ENCODE data around the gene HIVEP3.
"Not testable (repeated sequence)": the region's sequence is repeated elsewhere in the genome, so short reads cannot be mapped to it uniquely, and the experiment has no call there.

The HIVEP3 gene

GRCh38 chr1:41943717-41944116 lies 25.0 kb upstream of the HIVEP3 start:
- H3K9me3 ChIP-seq (ENCODE audit: control insufficient read depth, low read length), result no peaks in the 10 kb centered on the region
- no peak overlapping the region for H3K4me3 ChIP-seq (ENCODE audit: low read length)
- H3K36me3 ChIP-seq (ENCODE audit: control insufficient read depth, insufficient read depth, low read length), result no peaks in the 10 kb centered on the region

GRCh38 chr1:41942278-41942677 lies 23.6 kb upstream of the HIVEP3 start:
- H3K9me3 ChIP-seq (ENCODE audit: control insufficient read depth, low read length), result no peaks in the 10 kb centered on the region
- H3K27me3 ChIP-seq (ENCODE audit: control insufficient read depth, insufficient read depth, low read length), result no peaks in the 10 kb centered on the region
- no peaks in the 10 kb centered on the region for H3K4me1 ChIP-seq (ENCODE audit: control insufficient read depth, insufficient read depth, low read length)
- H3K36me3 ChIP-seq (ENCODE audit: control insufficient read depth, insufficient read depth, low read length), result no peaks in the 10 kb centered on the region
- H3K4me3 ChIP-seq (ENCODE audit: low read length), result no peak overlapping the region
- H3K9ac ChIP-seq (ENCODE audit: low read length), result no peak overlapping the region

More at GRCh38 chr1:41943717-41944116, 25.0 kb upstream of the HIVEP3 start:
- Histone ChIP-seq H3K4me1 (ENCODE audit: control insufficient read depth, insufficient read depth, low read length) (no peaks in the 10 kb centered on the region), H3K9ac (ENCODE audit: low read length) (no peak overlapping the region), H3K27me3 (ENCODE audit: control insufficient read depth, insufficient read depth, low read length) (no peaks in the 10 kb centered on the region)

GRCh38 chr1:41941381-41941780 lies 22.7 kb upstream of the HIVEP3 start:
- Histone ChIP-seq H3K9ac (ENCODE audit: low read length) (no peak overlapping the region), H3K27me3 (ENCODE audit: control insufficient read depth, insufficient read depth, low read length) (no peaks in the 10 kb centered on the region), H3K9me3 (ENCODE audit: control insufficient read depth, low read length) (no peaks in the 10 kb centered on the region), H3K4me3 (ENCODE audit: low read length) (no peak overlapping the region), H3K4me1 (ENCODE audit: control insufficient read depth, insufficient read depth, low read length) (no peaks in the 10 kb centered on the region), H3K36me3 (ENCODE audit: control insufficient read depth, insufficient read depth, low read length) (no peaks in the 10 kb centered on the region)

GRCh38 chr1:41939194-41939593 lies 20.5 kb upstream of the HIVEP3 start:
- H3K9me3 ChIP-seq (ENCODE audit: control insufficient read depth, low read length), result no peaks in the 10 kb centered on the region
- no peaks in the 10 kb centered on the region for H3K4me1 ChIP-seq (ENCODE audit: control insufficient read depth, insufficient read depth, low read length)
- H3K27me3 ChIP-seq (ENCODE audit: control insufficient read depth, insufficient read depth, low read length), result no peaks in the 10 kb centered on the region
- no peak overlapping the region for H3K4me3 ChIP-seq (ENCODE audit: low read length)
- no peaks in the 10 kb centered on the region for H3K36me3 ChIP-seq (ENCODE audit: control insufficient read depth, insufficient read depth, low read length)
- no peak overlapping the region for H3K9ac ChIP-seq (ENCODE audit: low read length)

GRCh38 chr1:41936107-41936506 lies 17.4 kb upstream of the HIVEP3 start:
- no peaks in the 10 kb centered on the region for H3K4me1 ChIP-seq (ENCODE audit: control insufficient read depth, insufficient read depth, low read length)
- no peaks in the 10 kb centered on the region for H3K36me3 ChIP-seq (ENCODE audit: control insufficient read depth, insufficient read depth, low read length)
- H3K4me3 ChIP-seq (ENCODE audit: low read length), result no peak overlapping the region
- H3K9ac ChIP-seq (ENCODE audit: low read length), result no peak overlapping the region
- H3K27me3 ChIP-seq (ENCODE audit: control insufficient read depth, insufficient read depth, low read length), result no peaks in the 10 kb centered on the region
- H3K9me3 ChIP-seq (ENCODE audit: control insufficient read depth, low read length), result no peaks in the 10 kb centered on the region

GRCh38 chr1:41935226-41935625 lies 16.5 kb upstream of the HIVEP3 start:
- no peaks in the 10 kb centered on the region for H3K4me1 ChIP-seq (ENCODE audit: control insufficient read depth, insufficient read depth, low read length)
- no peaks in the 10 kb centered on the region for H3K27me3 ChIP-seq (ENCODE audit: control insufficient read depth, insufficient read depth, low read length)
- H3K9me3 ChIP-seq (ENCODE audit: control insufficient read depth, low read length), result no peaks in the 10 kb centered on the region
- H3K9ac ChIP-seq (ENCODE audit: low read length), result no peak overlapping the region
- H3K36me3 ChIP-seq (ENCODE audit: control insufficient read depth, insufficient read depth, low read length), result no peaks in the 10 kb centered on the region
- no peak overlapping the region for H3K4me3 ChIP-seq (ENCODE audit: low read length)

GRCh38 chr1:41933106-41933505 lies 14.4 kb upstream of the HIVEP3 start:
- Histone ChIP-seq H3K4me1 (ENCODE audit: control insufficient read depth, insufficient read depth, low read length) (no peaks in the 10 kb centered on the region), H3K27me3 (ENCODE audit: control insufficient read depth, insufficient read depth, low read length) (no peaks in the 10 kb centered on the region), H3K9ac (ENCODE audit: low read length) (no peak overlapping the region), H3K4me3 (ENCODE audit: low read length) (no peak overlapping the region), H3K36me3 (ENCODE audit: control insufficient read depth, insufficient read depth, low read length) (no peaks in the 10 kb centered on the region), H3K9me3 (ENCODE audit: control insufficient read depth, low read length) (no peaks in the 10 kb centered on the region)

GRCh38 chr1:41931578-41931977 lies 12.9 kb upstream of the HIVEP3 start:
- H3K27me3 ChIP-seq (ENCODE audit: control insufficient read depth, insufficient read depth, low read length), result no peaks in the 10 kb centered on the region
- no peaks in the 10 kb centered on the region for H3K9me3 ChIP-seq (ENCODE audit: control insufficient read depth, low read length)
- peaks cover 8% of the 10 kb centered on the region for H3K4me1 ChIP-seq (ENCODE audit: control insufficient read depth, insufficient read depth, low read length)
- no peak overlapping the region for H3K9ac ChIP-seq (ENCODE audit: low read length)
- no peaks in the 10 kb centered on the region for H3K36me3 ChIP-seq (ENCODE audit: control insufficient read depth, insufficient read depth, low read length)
- H3K4me3 ChIP-seq (ENCODE audit: low read length), result no peak overlapping the region

GRCh38 chr1:41927118-41927517 lies 8.4 kb upstream of the HIVEP3 start:
- H3K9me3 ChIP-seq (ENCODE audit: control insufficient read depth, low read length), result no peaks in the 10 kb centered on the region
- H3K4me1 ChIP-seq (ENCODE audit: control insufficient read depth, insufficient read depth, low read length), result peaks cover 8% of the 10 kb centered on the region
- no peaks in the 10 kb centered on the region for H3K36me3 ChIP-seq (ENCODE audit: control insufficient read depth, insufficient read depth, low read length)
- no peak overlapping the region for H3K4me3 ChIP-seq (ENCODE audit: low read length)
- H3K9ac ChIP-seq (ENCODE audit: low read length), result no peak overlapping the region
- H3K27me3 ChIP-seq (ENCODE audit: control insufficient read depth, insufficient read depth, low read length), result no peaks in the 10 kb centered on the region

- no peak overlapping the region for H3K9ac ChIP-seq (ENCODE audit: low read length)
- peaks cover 8% of the 10 kb centered on the region for H3K4me1 ChIP-seq (ENCODE audit: control insufficient read depth, insufficient read depth, low read length)
- H3K4me3 ChIP-seq (ENCODE audit: low read length), result no peak overlapping the region
- H3K36me3 ChIP-seq (ENCODE audit: control insufficient read depth, insufficient read depth, low read length), result no peaks in the 10 kb centered on the region
- H3K27me3 ChIP-seq (ENCODE audit: control insufficient read depth, insufficient read depth, low read length), result no peaks in the 10 kb centered on the region
- no peaks in the 10 kb centered on the region for H3K9me3 ChIP-seq (ENCODE audit: control insufficient read depth, low read length)
Measured at GRCh38 chr1:41925712-41926111, 7.0 kb upstream of the HIVEP3 start.

- Histone ChIP-seq H3K9me3 (ENCODE audit: control insufficient read depth, low read length) (no peaks in the 10 kb centered on the region), H3K4me1 (ENCODE audit: control insufficient read depth, insufficient read depth, low read length) (peaks cover 12% of the 10 kb centered on the region), H3K9ac (ENCODE audit: low read length) (no peak overlapping the region), H3K36me3 (ENCODE audit: control insufficient read depth, insufficient read depth, low read length) (no peaks in the 10 kb centered on the region), H3K27me3 (ENCODE audit: control insufficient read depth, insufficient read depth, low read length) (no peaks in the 10 kb centered on the region), H3K4me3 (ENCODE audit: low read length) (no peak overlapping the region)
Measured at GRCh38 chr1:41924911-41925310, 6.2 kb upstream of the HIVEP3 start.

GRCh38 chr1:41921271-41921670 lies 2.5 kb upstream of the HIVEP3 start:
- not testable (repeated sequence) for H3K27me3 ChIP-seq (ENCODE audit: control insufficient read depth, insufficient read depth, low read length); H3K4me3 ChIP-seq (ENCODE audit: low read length); H3K9me3 ChIP-seq (ENCODE audit: control insufficient read depth, low read length); H3K36me3 ChIP-seq (ENCODE audit: control insufficient read depth, insufficient read depth, low read length); H3K9ac ChIP-seq (ENCODE audit: low read length)
- H3K4me1 ChIP-seq (ENCODE audit: control insufficient read depth, insufficient read depth, low read length), result peaks cover 21% of the 10 kb centered on the region

- H3K4me3 ChIP-seq (ENCODE audit: low read length), result no peak overlapping the region
- peaks cover 27% of the 10 kb centered on the region for H3K4me1 ChIP-seq (ENCODE audit: control insufficient read depth, insufficient read depth, low read length)
- no peaks in the 10 kb centered on the region for H3K36me3 ChIP-seq (ENCODE audit: control insufficient read depth, insufficient read depth, low read length)
- H3K9me3 ChIP-seq (ENCODE audit: control insufficient read depth, low read length), result no peaks in the 10 kb centered on the region
- no peaks in the 10 kb centered on the region for H3K27me3 ChIP-seq (ENCODE audit: control insufficient read depth, insufficient read depth, low read length)
- H3K9ac ChIP-seq (ENCODE audit: low read length), result no peak overlapping the region
Measured at GRCh38 chr1:41920658-41921057, 1.9 kb upstream of the HIVEP3 start.

Data from mucosa of stomach (tissue), 1 donor.